HG02623 (cell line): ENCODE data around the gene TAS2R41.

Source experiments
- ATAC-seq: cut with Tn5 transposase; IDR thresholded peaks from one replicate; pipeline ENCODE4 v1.9.1; 2021; ENCODE audit warnings: moderate library complexity; ENCODE audit not compliant: unreplicated experiment

The TAS2R41 gene

DNA sequence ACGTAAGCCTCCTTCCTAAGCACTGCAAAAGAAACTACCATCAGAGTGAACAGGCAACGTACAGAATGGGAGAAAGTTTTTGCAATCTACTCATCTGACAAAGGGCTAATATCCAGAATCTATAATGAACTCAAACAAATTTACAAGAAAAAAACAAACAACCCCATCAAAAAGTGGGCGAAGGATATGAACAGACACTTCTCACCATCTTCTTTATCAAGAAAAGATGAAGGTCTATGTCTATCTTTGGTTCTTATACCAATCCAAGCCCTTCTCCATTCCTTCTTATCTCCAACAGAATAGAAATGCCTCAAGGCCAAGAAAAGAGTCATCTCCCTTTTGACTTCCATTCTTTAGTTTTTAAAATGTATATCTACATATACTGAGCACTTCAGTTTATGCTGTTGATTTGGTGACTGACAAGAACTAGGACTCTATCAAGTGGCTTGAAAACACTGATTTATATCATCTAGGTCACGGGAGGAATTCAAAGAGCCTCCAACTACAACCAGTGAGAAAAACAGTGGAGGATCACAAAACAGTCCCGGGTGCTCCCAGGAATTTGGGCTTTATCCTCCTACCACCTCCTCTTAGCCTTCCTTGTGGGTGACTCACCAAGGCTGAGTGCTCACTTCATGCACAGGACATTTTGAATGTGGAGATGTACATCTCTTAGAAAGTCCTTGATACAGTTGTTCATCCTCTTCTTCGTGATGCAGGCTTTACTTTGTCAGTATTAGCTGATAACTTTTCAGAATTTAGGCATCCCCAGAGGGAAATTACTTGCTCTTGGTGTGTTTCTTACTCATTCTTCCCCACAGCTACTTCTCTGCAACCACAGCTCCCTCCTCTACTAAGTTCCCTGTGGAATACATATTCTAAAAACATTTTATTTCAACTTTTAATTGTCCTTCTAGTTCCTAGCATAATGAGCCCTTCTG is 15.4 kb downstream of the TAS2R41 start:
- ATAC-seq = no peak

DNA sequence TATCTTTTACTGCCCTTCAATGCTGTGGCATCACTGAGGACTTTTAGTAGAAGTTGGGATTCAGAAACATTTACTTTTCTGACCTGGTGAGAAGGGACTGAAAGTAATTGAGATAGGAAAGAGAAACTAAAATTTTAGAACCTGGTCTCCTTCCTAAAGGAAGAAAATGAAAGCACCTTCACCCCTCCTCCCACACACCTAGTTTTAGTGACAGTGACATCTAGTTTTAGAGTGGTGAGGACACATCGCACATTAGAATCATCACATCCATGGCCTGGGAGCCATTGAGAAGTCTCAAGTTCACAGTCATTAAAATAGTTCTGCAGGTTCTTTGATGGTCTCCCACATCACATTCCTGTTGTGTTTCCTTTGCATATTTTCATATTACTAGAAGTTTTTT is 16.1 kb downstream of the TAS2R41 start:
- no peak for ATAC-seq

- ATAC-seq = no peak
Observed at GRCh38 chr7:143494622-143495021, 16.9 kb downstream of the TAS2R41 start.

DNA sequence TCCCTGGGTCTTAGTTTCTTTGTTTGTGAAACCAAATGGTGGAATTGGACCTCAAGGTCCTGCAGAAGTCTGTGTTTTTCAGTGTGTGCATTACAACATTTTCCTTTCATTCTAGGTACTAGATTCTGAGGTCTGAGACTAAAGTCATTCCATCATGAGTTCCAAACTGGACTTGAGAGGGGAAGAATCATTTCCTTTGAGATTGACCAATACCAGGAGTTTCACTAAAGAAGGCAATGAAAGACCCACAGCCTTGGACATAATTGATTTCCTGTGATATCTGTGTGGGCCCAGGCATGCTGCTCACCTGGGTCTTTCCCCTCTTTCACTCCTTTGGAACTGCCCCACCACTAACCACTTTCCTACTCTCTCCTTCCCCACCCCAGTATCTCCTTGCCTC is 18.2 kb downstream of the TAS2R41 start:
- no peak for ATAC-seq

DNA sequence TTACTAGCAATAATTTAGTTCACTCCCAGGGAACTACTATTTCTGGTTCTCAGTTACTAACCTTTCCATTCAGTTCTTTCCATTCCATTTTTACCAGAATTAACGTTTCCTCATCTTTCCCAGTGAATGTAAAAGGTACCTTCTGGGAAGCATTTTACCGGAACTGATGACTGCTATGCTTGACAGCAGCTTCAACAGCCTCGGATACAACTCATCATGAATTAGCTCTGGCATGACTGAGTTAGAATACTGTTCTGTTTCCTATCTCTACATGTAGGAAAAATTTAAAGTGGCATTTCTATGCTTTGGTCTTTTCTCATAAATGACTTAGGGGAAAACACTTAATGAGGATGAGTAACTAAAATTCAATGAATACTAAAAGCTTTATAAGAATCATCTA is 18.6 kb downstream of the TAS2R41 start:
- ATAC-seq = no peak

- ATAC-seq = no peak
Observed at GRCh38 chr7:143497008-143497795, 19.5 kb downstream of the TAS2R41 start.

DNA sequence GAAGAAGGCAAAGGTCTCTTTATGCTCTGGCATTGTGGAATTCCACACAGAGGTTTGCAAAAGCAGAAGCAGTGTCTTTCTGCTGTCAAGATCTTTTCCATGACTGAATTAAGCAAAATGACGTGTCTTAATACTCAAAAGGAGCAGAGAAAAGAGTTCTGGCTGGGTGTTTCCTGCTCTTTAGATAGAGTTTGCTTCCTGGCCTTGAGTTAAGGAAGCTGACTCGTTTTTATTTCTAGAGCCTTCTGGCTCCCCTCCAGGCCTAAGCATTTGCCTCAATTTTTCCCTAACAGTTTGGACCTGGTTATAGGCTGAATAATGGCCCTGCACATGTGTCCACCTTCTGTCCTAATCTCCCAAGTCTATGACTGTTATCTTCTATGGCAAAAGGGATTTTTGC is 21.6 kb downstream of the TAS2R41 start:
- no peak for ATAC-seq

GRCh38 chr7:143499743-143500348 is 22.2 kb downstream of the TAS2R41 start:
- ATAC-seq = no peak

GRCh38 chr7:143503261-143503660 is 25.6 kb downstream of the TAS2R41 start:
- no peak for ATAC-seq

DNA sequence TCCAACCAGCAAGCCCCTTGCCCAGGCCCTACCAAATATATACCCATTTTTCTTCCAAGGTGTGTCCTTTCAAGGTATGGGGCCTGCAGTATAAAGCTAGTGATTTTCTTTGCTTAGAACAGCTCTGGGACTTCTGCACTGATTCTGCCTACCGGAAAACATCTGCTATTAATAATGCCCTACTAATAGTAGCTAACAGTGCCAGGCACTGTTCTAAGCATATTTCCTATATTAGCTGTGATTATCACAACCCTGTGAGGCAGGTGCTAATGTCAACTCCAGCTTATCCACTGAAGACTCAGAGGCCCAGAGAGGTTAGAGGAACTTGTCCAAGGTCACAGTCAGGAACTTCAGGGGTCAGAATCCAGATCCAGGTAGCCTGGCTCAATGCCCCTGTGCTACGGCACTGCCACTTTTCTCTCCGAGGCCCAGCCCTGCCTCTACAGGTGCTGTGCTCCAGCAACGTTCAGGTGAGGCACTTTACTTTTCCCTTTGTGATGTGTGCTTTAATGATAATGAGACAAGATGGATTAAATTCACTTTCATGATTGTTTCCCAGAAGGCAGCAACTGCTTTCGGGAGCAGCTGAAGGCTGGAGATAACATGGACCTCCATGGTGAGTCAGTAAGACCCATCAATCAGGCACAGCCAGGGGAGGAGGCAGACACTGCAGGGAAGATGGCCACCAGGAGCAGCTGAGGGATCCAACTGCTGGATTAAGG is 26.7 kb downstream of the TAS2R41 start:
- no peak for ATAC-seq

GRCh38 chr7:143504937-143505297 is 27.2 kb downstream of the TAS2R41 start:
- ATAC-seq = no peak

DNA sequence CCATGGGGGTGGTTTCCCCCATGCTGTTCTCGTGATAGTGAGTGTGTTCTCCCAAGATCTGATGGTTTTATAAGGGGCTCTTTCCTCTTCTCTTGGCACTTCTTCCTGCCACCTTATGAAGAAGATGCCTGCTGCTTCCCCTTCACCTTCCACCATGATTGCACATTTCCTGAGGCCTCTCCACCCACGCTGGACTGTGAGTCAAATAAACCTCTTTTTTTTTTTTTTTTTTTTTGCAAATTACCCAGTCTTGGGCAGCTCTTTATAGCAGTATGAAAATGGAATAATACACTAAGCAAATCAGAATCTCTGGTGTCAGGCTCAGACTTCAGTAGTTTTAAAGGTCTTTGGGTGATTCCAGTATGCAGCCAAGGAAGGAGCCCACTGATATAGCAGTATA is 28.2 kb downstream of the TAS2R41 start:
- no peak for ATAC-seq

DNA sequence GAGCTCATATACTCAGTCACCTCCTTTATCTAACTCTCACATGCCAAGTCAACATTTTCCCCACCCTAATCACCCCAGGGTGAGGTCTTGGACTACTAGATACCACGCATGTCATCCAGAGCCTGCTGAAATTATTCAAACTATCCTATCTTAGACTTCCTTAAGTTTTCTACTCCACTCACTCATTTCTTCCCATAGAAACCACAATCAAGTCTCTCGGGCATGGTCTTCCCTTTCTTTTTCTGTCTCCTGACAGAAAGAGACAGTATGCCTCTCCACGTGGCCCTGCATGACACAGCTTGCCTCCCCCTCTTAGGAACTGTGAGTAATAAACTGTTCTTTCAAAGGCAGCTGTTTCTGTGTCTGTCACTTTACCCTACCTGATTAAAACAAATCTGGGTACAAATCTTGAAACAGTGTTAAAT is 29.4 kb downstream of the TAS2R41 start:
- ATAC-seq = no peak

GRCh38 chr7:143507534-143508055 is 29.9 kb downstream of the TAS2R41 start:
- ATAC-seq = no peak

DNA sequence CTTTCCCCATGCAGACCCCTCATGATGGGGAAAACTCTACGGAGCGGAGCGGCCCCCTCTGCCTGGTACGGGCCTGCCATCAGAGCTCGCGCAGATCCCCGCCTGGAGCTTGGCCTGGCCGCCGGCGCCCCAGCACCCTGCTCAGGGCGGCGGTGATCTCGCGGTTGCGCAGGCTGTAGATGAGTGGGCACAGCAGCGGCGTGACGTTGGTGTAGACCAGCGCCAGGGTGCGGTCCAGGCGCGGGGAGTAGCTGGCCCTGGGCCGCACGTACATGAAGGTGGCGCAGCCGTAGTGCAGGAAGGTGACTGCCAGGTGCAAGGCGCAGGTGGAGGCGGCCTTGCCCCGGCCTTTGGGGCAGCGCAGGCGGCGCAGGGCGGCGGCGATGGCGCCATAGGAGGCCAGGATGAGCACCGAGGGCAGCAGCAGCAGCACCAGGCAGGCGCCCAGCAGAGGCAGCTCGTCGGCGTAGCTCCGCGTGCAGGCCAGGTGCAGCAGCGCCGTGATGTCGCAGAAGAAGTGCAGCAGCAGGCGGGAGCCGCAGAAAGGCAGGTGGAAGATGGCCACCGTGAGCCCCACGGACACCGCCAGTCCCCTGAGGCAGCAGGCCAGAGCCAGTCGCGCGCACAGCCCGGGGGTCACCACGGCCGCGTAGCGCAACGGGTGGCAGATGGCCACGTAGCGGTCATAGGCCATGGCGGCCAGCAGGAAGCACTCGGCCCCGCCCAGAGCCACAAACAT is 33.4 kb downstream of the TAS2R41 start:
- no peak for ATAC-seq

- ATAC-seq = no peak
Observed at GRCh38 chr7:143511593-143512047, 33.9 kb downstream of the TAS2R41 start.

- no peak for ATAC-seq
Observed at GRCh38 chr7:143512488-143513340, 35.0 kb downstream of the TAS2R41 start.

DNA sequence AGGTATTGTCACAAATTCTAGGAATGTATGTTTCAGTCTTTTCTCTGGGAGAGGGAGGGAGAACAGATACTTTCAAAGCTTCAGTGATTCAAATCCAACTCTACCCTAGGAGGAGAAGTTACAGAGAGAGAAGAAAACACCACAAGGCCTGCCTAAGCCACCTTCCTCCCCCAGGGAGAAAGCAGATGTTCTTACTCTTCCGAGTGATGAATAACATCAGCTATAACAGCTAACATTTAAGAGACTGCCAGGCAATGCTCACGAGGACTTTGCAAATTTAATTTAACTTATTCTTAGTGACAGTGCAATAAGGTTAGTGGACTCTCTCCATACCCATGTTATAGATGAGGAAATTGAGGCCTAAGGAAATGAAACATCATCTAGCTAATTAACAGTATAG is 36.8 kb downstream of the TAS2R41 start:
- ATAC-seq = no peak
